RKO (cell line): ENCODE data around the gene POLR2A.

ENCODE experiments used
- DNase-seq: peaks from one replicate; pipeline ENCODE4 v3.0.0-alpha.2; 2016; ENCODE audit warnings: low spot score

POLR2A gene

DNA sequence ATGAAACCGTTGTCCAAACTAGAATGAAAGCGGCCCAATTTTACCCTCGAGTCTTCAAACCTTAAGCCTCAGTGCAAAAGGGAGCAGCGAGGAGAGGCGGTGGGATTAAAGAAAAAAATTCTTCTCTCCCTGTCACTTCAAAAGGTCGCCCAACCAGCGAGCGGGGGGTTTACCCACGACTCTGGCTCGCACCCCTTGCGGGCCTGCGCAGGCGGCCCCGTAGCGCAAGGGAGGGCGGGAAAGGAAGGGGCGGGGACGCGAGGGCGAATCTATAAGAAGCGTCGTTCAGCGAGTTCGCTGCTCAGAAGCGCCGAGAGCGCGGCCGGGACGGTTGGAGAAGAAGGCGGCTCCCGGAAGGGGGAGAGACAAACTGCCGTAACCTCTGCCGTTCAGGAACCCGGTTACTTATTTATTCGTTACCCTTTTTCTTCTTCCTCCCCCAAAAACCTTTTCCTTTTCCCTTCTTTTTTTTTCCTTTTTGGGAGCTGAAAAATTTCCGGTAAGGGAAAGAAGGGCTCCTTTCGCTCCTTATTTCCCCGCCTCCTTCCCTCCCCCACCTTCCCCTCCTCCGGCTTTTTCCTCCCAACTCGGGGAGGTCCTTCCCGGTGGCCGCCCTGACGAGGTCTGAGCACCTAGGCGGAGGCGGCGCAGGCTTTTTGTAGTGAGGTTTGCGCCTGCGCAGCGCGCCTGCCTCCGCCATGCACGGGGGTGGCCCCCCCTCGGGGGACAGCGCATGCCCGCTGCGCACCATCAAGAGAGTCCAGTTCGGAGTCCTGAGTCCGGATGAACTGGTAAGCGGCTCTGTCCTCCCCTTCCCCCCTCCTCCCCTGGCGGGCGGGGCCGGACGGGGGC lies at the start of gene POLR2A:
Gene POLR2A (plus strand): TSS at position 300 of the 852 bp plus-strand sequence.
- peak; percentile 98 for DNase-seq

DNA sequence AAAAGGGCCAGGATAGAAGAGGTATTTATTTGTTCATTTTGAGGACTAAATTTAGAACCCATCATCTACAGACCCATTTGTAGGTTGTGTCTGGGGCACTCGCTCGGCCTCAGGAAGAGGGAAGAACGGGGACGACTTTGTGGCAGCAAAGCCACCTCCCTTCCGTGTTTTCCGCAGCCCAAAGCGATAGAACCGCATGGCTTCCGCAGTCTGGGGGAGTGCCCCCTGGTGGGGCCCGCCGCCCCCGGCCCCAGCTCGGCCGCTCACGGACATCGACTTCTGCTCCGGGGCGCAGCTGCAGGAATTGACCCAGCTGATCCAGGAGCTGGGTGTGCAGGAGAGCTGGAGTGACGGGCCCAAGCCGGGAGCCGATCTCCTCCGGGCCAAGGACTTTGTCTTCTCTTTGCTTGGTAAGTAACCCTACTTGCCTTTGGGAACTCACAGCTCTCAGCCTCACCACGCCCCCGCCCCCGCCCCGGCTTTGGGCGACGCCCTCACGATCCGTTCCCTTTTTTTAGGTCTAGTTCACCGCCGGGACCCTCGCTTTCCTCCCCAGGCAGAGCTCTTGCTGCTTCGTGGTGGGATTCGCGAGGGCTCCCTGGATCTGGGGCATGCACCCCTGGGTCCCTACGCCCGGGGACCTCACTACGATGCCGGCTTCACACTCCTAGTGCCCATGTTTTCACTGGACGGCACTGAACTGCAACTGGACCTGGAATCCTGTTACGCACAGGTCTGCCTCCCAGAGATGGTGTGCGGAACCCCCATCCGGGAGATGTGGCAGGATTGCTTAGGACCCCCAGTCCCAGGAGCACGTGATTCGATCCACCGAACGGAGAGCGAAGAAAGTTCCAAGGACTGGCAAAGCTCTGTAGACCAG lies 48.2 kb upstream of the POLR2A start:
- peak; percentile 88 for DNase-seq

DNA sequence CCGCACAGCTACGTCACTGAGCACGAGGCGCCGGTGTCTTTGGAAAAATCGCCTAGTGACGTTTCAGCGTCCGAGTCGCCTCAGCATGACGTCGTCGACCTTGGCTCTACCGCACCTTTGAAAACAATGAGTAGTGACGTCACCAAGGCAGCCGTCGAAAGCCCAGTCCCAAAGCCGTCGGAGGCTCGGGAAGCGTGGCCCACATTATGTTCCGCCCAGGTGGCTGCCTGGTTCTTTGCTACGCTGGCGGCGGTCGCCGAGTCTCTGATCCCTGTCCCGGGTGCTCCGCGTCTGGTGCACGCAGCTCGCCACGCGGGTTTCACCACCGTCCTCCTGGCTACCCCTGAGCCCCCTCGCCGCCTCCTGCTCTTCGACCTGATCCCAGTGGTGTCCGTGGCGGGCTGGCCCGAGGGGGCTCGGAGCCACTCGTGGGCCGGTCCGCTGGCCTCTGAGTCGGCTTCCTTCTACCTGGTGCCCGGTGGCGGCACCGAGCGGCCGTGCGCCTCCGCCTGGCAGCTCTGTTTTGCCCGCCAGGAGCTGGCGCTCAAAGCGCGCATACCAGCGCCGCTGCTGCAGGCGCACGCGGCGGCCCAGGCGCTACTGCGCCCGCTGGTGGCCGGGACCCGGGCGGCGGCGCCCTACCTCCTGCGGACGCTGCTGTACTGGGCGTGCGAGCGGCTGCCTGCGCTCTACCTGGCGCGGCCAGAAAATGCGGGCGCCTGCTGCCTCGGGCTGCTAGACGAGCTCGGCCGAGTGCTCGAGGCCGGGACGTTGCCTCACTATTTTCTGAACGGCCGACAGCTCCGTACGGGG lies 47.4 kb upstream of the POLR2A start:
- DNase-seq, result peak; percentile 94

DNA sequence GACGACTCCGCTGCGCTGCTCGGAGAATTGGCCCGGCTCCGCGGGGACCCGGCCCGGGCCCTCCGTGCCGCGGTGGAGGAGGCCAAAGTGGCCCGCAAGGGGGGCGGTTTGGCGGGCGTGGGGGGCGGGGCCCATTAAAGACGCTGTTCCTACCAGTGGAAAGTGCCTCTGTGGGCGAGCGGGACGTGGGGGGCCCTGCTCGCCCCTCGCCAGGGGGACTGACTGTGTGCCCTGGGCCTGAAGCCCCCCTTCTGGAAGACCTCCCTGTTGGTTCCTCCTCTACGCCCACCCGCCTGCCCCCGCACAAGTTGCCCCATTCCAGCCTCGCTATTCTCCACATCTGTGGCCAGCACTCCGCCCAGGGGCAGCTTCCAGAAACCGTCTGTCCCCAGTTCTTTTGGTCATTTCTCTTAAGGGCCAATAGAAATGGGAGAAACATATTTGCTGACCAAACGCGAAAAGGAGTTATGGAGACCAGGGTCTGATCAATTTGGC lies 46.8 kb upstream of the POLR2A start:
- DNase-seq, result no peak

DNA sequence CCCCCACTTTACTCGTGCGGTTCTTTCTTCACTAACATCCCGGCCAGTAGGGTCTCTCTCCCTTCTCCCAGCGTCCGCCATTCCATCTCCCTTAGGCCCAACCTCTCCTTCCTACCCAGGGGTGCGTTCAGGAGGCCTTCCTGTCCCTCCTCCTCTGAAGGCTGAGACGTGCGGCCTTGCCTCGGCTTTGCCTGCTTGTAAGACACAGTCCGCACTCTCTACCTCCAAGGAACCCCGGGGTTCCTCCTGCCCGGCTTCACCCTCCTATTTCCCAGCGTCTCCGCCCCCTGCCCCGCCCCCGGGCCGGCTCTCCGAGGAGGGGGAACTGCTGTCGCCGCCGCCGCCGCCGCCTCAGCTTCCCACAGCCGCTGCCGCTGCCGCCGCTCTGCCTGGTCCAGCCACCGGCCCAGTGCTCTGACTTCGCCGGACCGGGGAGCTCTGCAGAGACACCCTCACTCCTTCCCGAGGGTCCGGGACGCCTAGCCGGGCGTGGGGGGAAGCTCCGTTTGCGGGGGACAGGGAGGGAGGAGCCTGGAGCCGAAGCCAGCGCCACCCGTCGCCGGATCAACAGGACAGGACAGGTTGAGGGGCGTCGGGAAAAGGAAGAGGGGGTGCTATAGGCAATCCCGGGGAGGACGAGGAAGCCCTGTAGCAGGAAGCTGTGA lies 46.1 kb upstream of the POLR2A start:
- no peak for DNase-seq

DNA sequence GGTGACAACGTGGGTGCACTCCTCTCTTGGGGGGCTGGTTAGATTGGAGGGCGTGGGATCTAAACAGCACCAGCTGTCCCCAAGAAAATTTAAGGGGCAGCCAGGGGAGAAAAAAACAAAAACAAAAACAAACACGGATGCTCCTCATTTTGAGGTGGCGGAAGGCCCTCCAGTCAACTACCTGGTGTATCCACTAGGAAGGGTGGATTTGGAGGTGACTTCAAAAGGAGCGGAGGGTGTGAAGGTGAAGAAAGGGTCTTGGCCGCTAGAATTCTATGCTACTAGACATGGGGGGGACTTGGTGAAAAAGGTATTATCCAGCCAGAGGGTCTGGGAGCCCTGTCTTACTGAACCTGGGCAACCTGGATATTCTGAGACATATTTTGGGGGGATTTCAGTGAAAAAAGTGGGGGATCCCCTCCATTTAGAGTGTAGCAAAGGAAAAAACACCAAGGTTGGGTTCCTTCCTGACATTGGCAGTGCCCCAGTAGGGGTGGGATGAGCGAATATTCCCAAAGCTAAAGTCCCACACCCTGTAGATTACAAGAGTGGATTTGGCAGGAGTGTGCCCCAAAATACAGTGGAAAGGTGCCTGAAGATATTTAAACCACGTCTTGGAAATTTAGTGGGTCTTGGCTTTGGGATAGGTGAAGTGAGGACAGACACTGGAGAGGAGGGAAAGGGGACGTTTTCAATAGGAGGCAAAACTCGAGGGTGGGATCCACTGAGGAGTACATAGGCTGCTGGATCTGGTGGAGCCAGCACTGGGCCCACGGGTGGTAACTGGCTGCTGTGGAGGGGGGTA lies 45.3 kb upstream of the POLR2A start:
- no peak for DNase-seq

DNA sequence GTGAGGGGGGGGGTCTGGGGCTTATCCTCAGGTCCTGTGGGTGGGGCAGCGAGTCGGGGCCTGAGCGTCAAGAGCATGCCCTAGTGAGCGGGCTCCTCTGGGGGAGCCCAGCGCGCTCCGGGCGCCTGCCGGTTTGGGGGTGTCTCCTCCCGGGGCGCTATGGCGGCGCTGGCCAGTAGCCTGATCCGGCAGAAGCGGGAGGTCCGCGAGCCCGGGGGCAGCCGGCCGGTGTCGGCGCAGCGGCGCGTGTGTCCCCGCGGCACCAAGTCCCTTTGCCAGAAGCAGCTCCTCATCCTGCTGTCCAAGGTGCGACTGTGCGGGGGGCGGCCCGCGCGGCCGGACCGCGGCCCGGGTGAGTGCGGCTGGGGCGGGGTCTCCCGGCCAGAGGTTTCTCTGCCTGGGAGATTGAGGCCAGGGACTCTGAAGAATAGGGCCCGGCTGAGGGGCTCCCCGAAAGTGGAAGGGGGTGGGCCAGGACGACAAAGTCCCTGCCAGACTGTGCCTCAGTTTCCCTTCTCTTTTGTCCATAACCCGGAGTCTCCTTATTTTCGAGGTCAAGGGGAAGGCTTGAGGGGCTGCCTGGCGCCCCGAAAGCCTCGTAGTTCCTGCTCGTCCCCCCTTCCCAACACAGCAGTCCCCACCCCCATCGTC lies 44.6 kb upstream of the POLR2A start, which contains the start of gene FGF11:
Gene FGF11 (plus strand): TSS at position 51 of the 651 bp plus-strand sequence. CDS start 109 bp downstream, at position 160.
- no peak for DNase-seq

DNA sequence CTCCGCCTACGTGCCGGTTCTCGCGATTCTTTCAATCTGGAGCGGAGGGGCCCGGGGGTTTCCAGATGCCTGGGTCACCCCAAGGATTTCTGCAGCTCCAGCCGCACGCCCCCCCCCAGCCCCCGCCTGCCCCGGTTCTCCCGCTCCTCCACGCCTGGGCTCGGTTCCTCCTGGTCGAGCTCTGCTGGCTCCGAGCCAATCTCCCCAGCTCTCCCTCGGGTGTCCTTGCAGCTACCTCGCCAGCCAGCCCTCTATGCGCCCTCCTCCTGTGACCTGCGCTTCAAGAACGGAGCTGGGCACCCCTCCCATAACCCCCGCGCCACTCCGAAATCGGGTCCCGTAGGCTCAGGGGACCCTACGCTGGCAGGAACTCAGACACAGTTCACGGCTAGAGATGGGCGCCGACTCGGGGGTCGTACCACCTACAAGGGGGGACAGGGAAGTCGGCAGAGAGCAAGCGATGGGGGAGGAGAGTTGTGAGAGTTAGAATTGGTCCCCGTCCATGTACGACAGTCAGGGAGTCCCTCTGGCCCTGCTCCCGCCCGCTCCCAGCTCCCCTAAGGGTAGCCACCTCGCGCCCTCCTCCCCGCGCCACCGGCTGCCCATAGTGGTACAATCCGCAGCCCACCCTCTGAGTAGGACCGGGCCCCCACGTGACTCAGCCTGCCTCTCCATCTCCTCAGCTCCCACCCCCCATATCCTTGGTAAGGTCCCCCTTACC lies 43.9 kb upstream of the POLR2A start:
- no peak for DNase-seq

DNA sequence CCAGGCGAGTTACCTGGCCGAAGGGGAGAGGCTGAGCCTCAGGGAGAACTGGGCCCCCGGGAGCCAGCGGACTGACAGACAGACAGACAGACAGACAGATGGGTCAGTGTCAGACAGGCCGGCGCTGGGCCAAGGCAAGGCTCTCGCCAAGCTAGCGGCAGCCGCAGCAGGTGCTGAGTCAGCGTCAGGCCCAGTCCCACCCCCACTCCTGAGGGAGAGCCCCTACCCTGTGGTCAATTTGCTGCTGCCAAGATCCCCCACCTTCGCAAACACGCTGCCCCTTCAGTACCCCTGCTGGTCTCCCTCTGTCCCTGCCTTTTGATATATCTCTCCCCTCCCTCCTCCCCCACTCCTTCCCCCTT lies 43.4 kb upstream of the POLR2A start:
- peak; percentile 15 for DNase-seq

DNA sequence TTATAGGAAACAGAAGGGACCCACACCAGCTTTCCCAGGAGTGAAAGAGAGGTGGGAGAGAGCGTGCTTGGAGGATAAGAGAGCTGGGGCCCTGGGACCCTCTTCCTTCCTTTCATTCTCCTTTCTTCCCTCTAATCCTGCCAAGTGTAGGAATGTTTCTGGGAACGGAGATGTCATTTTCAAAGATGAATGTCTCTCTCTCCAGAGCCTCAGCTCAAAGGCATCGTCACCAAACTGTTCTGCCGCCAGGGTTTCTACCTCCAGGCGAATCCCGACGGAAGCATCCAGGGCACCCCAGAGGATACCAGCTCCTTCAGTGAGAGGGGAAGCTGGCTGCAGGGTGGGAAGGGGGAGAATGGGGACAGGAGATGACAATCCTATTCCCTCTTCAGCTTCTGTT lies 42.9 kb upstream of the POLR2A start:
- DNase-seq, result no peak

DNA sequence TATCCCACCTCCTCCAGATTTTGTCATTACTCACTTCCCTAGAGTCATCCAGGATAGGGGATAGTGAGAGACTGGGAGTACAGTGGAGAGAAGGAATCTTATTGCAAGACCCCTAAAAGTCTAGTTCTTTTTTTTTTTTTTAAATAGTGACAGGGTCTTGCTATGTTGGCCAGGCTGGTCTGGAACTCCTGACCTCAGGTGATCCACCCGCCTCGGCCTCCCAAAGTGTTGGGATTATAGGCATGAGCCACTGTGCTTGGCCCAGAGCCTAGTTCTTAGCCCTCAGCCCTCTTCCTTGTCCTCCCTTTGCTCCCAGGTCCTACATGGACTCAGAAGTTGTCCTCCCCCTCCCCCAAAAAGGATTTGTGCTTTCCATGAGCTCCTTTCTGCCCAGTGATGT lies 42.0 kb upstream of the POLR2A start:
- no peak for DNase-seq

DNA sequence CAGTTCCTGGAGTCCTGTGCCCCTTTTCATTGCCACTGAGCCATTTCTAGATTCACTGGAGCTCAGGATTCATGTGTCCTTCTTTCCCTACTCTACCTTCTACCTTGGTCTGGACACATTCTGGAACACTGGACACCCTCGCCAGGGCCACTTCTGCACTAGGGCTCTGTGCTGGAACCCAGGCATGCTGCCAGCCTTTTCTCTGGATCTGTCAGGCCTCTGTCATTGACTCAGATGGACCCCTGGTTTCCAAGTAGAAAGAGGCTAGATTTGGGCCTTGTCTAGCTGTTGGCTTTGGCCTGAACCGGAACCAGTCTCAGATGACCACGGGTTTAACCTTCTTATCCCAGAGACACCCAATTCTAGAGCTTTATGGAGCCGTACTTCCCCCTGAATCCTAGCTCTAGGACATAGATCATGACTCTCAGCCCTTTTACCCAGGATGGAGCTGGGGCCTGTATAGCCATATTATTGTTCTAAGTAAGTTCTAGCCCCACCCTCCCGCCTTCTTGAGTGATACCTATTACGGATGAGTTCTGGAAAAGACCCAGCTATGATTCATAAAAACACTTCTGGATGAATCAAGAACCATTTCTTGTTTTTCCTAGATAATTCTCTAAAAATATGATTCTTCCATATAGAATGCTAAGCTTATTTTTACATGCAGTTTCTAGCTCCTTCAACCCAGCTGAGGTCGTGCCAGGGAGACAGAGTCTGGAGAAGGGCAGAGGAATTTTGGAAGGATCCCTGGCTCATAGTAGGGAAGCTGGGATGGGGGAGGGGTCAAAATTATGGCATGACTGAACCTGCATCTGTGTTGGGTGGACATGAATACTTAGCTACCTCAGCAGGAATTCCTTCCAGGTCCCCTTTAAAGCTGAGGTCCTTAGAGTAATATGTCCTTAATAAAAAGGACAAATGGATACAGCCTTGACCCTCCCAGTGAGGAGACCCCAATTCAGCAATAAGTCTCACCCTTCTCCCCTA lies 40.4 kb upstream of the POLR2A start:
- peak; percentile 60 for DNase-seq

DNA sequence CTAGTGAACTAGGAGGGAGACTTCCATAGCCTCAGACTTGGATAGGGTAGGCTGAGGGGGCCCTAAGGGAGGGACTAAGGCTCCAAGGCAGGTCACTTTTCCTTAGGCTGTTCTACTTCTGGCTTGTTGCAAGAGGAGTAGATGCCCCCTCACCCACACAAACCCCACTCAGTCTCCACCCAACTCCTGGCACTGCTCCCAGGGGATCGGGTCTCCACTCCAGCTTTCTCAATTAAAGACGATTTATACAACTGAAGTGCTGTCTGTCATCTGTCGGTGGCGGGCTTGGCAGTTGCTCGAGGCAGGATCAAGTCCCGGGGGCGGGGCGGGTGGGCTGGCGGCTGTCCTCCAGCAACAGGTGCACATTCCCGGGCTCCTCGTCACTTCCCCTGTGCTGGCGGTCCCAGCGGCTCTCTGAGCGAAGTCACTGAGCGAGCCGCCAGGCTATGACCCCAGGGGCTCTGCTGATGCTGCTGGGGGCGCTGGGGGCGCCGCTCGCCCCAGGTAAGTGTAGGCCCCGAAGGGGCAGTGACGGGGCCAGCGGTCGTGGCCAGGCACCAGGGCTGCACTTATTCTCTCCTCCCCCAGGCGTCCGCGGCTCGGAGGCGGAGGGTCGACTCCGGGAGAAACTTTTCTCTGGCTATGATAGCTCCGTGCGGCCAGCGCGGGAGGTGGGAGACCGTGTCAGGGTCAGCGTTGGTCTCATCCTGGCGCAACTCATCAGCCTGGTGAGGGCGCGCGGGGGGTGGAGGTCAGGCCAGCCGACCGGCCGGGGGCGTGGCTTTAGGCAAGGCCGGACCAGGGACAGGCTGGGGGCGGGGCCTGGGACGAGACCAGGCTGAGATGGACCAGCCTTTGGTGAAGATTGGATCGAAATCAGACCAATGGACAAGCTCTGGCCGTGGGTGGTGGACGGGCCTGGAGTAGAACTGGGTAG lies 39.2 kb upstream of the POLR2A start, which contains the start of gene CHRNB1:
Gene CHRNB1 (plus strand): TSS at position 380 of the 937 bp plus-strand sequence. CDS start 67 bp downstream, at position 447.
- DNase-seq, result peak; percentile 90

DNA sequence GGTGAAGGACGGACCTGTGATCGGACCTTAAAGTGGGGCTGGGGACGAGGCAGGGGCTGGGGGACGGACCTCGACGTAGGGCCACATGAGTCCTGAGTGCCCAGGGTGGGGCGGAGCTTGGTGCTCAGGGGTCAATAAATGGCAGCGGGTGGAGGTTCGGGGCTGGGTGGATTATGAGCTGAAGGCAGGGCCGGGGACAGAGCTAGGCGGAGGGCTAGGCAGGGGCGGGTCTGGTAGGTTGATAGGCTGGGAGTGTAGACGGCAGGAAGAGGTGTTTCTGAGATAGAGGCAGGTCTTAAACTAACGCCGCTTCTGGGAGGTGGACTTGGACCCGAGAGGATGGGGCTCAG lies 38.6 kb upstream of the POLR2A start:
- DNase-seq, result no peak

DNA sequence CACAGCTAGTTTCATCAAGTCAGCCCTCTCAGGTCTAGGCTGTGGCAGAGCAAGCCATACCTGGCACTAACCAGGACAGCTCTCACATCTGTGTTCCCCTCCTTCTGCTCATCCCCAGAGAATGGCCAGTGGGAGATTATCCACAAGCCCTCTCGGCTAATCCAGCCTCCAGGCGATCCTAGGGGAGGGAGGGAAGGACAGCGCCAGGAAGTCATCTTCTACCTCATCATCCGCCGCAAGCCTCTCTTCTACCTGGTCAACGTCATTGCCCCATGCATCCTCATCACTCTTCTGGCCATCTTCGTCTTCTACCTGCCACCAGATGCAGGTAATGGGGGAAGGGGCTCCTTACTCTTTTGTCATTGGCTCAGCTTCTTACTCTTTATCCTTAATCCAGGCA lies 35.7 kb upstream of the POLR2A start:
- DNase-seq, result no peak

DNA sequence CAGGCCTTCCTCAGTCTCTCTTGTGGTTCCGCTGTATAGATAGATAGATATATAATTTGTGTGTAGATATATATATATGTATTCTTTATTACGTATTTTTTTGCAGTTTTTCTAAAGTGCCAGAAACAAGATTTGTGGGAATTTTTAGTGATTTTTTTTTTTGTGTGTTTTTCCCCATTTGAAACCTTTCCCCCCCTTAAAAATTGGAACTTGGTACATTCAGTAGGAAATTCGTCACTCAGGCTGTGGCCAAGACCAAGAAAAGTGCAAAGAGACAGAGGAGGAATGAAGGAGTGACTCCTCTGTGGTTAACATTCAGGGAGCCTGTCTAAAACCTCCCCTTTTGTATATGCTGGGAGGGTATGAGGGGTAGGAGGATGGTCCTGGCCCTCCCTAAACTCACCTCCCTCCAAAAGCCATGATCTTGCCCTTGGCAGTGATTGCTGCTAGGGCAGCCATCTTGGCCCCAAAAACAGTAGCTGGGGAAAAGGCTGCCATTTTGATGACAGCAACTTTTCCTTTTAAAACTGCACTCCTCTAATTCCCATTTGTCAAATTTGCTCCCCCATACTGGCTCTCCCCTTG lies 24.1 kb upstream of the POLR2A start:
- peak; percentile 36 for DNase-seq
